ENCODE results near the gene SHC4. TPM values are rescaled to one million over a fixed set of nuclear protein-coding genes. Genes with fewer than 3 reads are reported as not detected.
A peak's percentile ranks its signal among the peaks of the same experiment; 100 is the strongest.

SHC4 gene
- total and polyA plus RNA-seq, 9 of the 15 experiments (the other 6 are each of a cell fraction or from before 2014, with no cell fraction given): 0.43 to 1.2 (median 0.67) TPM

DNA sequence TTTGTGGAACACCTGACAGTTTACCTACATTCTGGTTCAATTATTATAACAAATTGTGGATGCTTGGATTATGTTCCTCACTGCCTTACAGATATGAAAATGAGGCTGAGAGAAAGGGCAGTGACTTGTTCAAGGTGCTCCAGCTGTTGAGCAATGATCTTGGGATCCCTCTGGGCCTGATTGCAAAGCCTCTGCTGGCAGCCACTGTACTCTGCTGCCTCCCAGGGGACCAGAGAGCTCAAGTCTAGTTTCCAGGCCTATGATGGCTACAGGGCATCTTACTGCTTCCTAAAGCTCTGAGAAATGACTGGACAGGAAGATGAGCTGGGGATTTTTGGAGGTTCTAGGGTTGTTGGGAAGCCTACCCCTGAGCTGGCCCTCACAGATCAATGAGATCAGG, 2.3 kb upstream of the SHC4 start:
- H3K36me3 ChIP-seq (ENCODE audit: control insufficient read depth, insufficient read depth, low read length): no peaks in the 10 kb centered on the region
- FAIRE-seq (no peak), ATAC-seq (peak; percentile 83), DNase-seq (ENCODE audit: extremely low read depth in 1 of 4, low spot score in 3 of 4) (peak in 2 of 4 experiments; percentile 29 to 52)
- H3K27ac ChIP-seq (ENCODE audit: extremely low read depth, low read depth, low read length): no peak overlapping the region
- in situ Hi-C loops (cut with MboI): no loop called here
- peaks cover 29 to 33% of the 10 kb centered on the region in 2 experiments for H3K27me3 ChIP-seq (ENCODE audit: control insufficient read depth in 2 of 2, insufficient read depth in 2 of 2, low read length in 2 of 2)
- no peaks in the 10 kb centered on the region for H3K79me2 ChIP-seq (ENCODE audit: control insufficient read depth, insufficient read depth, low read length)
- H3K4me3 ChIP-seq: no peak overlapping the region
- ChIA-PET POLR2A (interaction anchor here (0.6 to 3.2 kb wide), 5 partner anchors 10 to 190 kb away, joined by 3 to 12 read pairs (median 3); partner anchors contain the start of genes COPS2 and EID1), CTCF (ENCODE audit: low intra/inter-chr PET ratio) (interaction anchor here (1.9 kb wide), 1 partner anchor 104 kb away, joined by 21 read pairs; no protein-coding TSS in a partner anchor)
- no peaks in the 10 kb centered on the region for H3K9me3 ChIP-seq (replicated peaks; ENCODE audit: control insufficient read depth, insufficient read depth, low read depth, low read length)
- H2AFZ ChIP-seq (ENCODE audit: low read depth, low read length): no peak overlapping the region
- intact Hi-C loops (cut with micrococcal nuclease): loop anchor here (1.0 kb wide), 1 partner anchor 105 kb away; no protein-coding TSS in a partner anchor
- BruUV-seq (replicated peaks): no TSS peak
- H3K4me2 ChIP-seq (ENCODE audit: insufficient read depth, low read length): no peak overlapping the region
- H4K20me1 ChIP-seq (replicated peaks; ENCODE audit: control insufficient read depth, insufficient read depth, low read length): no peaks in the 10 kb centered on the region
- H3K9ac ChIP-seq (ENCODE audit: insufficient read depth in 1 of 2, low read depth in 2 of 2, low read length in 2 of 2): no peak overlapping the region
- peaks cover 4 to 12% of the 10 kb centered on the region in 2 experiments; a peak in 4 of 5 replicates for H3K4me1 ChIP-seq (replicated peaks in 1 of 2; ENCODE audit: control insufficient read depth in 2 of 2, insufficient read depth in 2 of 2, low read length in 2 of 2)
- no peaks in the 10 kb centered on the region for H3K9me1 ChIP-seq (ENCODE audit: control insufficient read depth, insufficient read depth, low read length)
- TF ChIP-seq ATF7 (IDR thresholded peaks at IDR 0.05) (no peak), HOXB6 (CRISPR knock-in tag; IDR thresholded peaks at IDR 0.05; ENCODE audit: borderline replicate concordance) (no peak), DEAF1 (CRISPR knock-in tag; IDR thresholded peaks at IDR 0.05) (peak; percentile 62; the same call in 1 of the 2 replicates), DNMT1 (IDR thresholded peaks at IDR 0.05) (no peak), JUND (IDR thresholded peaks at IDR 0.05; ENCODE audit: borderline replicate concordance, low read depth, low read length) (0 out of 2 replicates have a peak, but pooled peaks have one; percentile 16), JUND (tag; IDR thresholded peaks at IDR 0.05; ENCODE audit: borderline replicate concordance, low read depth, low read length) (no peak), SRF (CRISPR knock-in tag; IDR thresholded peaks at IDR 0.05) (no peak), ELF4 (CRISPR knock-in tag; IDR thresholded peaks at IDR 0.05) (no peak), ZNF354B (CRISPR knock-in tag; IDR thresholded peaks at IDR 0.05) (no peak), YY1 (IDR thresholded peaks at IDR 0.05; ENCODE audit: borderline replicate concordance in 1 of 3, control insufficient read depth in 1 of 3, extremely low read depth in 1 of 3, insufficient read depth in 3 of 3, insufficient read length in 1 of 3, insufficient replicate concordance in 2 of 3, low read depth in 1 of 3, low read length in 2 of 3) (no peak), ZNF436 (CRISPR knock-in tag; IDR thresholded peaks at IDR 0.05) (no peak)
- TF ChIP-seq, protein P1, sequence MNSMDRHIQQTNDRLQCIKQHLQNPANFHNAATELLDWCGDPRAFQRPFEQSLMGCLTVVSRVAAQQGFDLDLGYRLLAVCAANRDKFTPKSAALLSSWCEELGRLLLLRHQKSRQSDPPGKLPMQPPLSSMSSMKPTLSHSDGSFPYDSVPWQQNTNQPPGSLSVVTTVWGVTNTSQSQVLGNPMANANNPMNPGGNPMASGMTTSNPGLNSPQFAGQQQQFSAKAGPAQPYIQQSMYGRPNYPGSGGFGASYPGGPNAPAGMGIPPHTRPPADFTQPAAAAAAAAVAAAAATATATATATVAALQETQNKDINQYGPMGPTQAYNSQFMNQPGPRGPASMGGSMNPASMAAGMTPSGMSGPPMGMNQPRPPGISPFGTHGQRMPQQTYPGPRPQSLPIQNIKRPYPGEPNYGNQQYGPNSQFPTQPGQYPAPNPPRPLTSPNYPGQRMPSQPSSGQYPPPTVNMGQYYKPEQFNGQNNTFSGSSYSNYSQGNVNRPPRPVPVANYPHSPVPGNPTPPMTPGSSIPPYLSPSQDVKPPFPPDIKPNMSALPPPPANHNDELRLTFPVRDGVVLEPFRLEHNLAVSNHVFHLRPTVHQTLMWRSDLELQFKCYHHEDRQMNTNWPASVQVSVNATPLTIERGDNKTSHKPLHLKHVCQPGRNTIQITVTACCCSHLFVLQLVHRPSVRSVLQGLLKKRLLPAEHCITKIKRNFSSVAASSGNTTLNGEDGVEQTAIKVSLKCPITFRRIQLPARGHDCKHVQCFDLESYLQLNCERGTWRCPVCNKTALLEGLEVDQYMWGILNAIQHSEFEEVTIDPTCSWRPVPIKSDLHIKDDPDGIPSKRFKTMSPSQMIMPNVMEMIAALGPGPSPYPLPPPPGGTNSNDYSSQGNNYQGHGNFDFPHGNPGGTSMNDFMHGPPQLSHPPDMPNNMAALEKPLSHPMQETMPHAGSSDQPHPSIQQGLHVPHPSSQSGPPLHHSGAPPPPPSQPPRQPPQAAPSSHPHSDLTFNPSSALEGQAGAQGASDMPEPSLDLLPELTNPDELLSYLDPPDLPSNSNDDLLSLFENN (IDR thresholded peaks at IDR 0.05; ENCODE audit: low read depth in 2 of 2, low read length in 2 of 2): no peak
- TF ChIP-seq, protein P2, sequence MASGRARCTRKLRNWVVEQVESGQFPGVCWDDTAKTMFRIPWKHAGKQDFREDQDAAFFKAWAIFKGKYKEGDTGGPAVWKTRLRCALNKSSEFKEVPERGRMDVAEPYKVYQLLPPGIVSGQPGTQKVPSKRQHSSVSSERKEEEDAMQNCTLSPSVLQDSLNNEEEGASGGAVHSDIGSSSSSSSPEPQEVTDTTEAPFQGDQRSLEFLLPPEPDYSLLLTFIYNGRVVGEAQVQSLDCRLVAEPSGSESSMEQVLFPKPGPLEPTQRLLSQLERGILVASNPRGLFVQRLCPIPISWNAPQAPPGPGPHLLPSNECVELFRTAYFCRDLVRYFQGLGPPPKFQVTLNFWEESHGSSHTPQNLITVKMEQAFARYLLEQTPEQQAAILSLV (tag; IDR thresholded peaks at IDR 0.05): no peak
- TF ChIP-seq, protein P3, sequence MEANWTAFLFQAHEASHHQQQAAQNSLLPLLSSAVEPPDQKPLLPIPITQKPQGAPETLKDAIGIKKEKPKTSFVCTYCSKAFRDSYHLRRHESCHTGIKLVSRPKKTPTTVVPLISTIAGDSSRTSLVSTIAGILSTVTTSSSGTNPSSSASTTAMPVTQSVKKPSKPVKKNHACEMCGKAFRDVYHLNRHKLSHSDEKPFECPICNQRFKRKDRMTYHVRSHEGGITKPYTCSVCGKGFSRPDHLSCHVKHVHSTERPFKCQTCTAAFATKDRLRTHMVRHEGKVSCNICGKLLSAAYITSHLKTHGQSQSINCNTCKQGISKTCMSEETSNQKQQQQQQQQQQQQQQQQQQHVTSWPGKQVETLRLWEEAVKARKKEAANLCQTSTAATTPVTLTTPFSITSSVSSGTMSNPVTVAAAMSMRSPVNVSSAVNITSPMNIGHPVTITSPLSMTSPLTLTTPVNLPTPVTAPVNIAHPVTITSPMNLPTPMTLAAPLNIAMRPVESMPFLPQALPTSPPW (CRISPR knock-in tag; IDR thresholded peaks at IDR 0.05): no peak

All from K562 (cell line).